Liver (tissue), 9 donors: ENCODE results near the gene KIF1A. TPM values are rescaled to one million over a fixed set of nuclear protein-coding genes. Genes with fewer than 3 reads are reported as not detected.

Experiments used
- DNase-seq: peaks from one replicate; pipeline ENCODE4 v3.0.0-alpha.2; 2017; ENCODE audit warnings: low spot score
- H3K27ac ChIP-seq, 2 donors: one replicate each; pipeline ENCODE4 v1.7.0; 2013; ENCODE audit warnings: inconsistent platforms in 2 of 2, low read length in 2 of 2, control low read depth in 1 of 2, low read depth in 1 of 2, mild to moderate bottlenecking in 1 of 2
- H3K27me3 ChIP-seq, 4 donors: one replicate each; pipeline versions ENCODE4 v1.6.1 to v1.7.0; 2013; ENCODE audit warnings: low read length in 3 of 4, inconsistent platforms in 1 of 4, mild to moderate bottlenecking in 1 of 4, moderate library complexity in 1 of 4; ENCODE audit not compliant: control insufficient read depth in 4 of 4, insufficient read depth in 4 of 4
- H3K36me3 ChIP-seq, 4 donors: one replicate each; pipeline versions ENCODE4 v1.6.1 to v1.7.0; 2013; ENCODE audit warnings: low read length in 3 of 4, mild to moderate bottlenecking in 3 of 4, low read depth in 1 of 4, moderate library complexity in 1 of 4; ENCODE audit not compliant: control insufficient read depth in 4 of 4, insufficient read depth in 3 of 4
- H3K4me1 ChIP-seq, 4 donors: one replicate each; pipeline versions ENCODE4 v1.6.1 to v1.7.0; 2013; ENCODE audit warnings: low read length in 3 of 4, mild to moderate bottlenecking in 3 of 4, moderate library complexity in 1 of 4; ENCODE audit not compliant: control insufficient read depth in 4 of 4, insufficient read depth in 4 of 4
- H3K4me3 ChIP-seq, 3 donors: one replicate each; pipeline versions ENCODE4 v1.6.1 to v1.7.0; 2013; ENCODE audit warnings: low read length in 3 of 3, control low read depth in 1 of 3, low read depth in 1 of 3, mild to moderate bottlenecking in 1 of 3
- H3K9ac ChIP-seq, 2 donors: one replicate each; pipeline ENCODE4 v1.7.0; 2013; ENCODE audit warnings: low read length in 2 of 2, mild to moderate bottlenecking in 2 of 2, moderate library complexity in 2 of 2, control low read depth in 1 of 2, low read depth in 1 of 2
- H3K9me3 ChIP-seq, 4 donors: one replicate each; pipeline versions ENCODE4 v1.6.1 to v1.7.0; 2013; ENCODE audit warnings: low read length in 3 of 4; ENCODE audit not compliant: control insufficient read depth in 4 of 4
- ATF3 ChIP-seq: IDR thresholded peaks from 2 replicates; pipeline ENCODE4 v1.6.1; 2016; ENCODE audit warnings: antibody characterized with exemption
- CTCF ChIP-seq: fragments of 150-350 bp; IDR thresholded peaks from 2 replicates; pipeline ENCODE4 v1.5.1; 2017; ENCODE audit warnings: improper control_type of control experiment, low read depth, low read length; ENCODE audit not compliant: missing input control
- EGR1 ChIP-seq, 2 donors: IDR thresholded peaks; 2 replicates each; pipeline ENCODE4 v1.6.1; 2016 to 2018; ENCODE audit warnings: antibody characterized with exemption in 2 of 2, low read depth in 2 of 2
- FOXA1 ChIP-seq: IDR thresholded peaks from 2 replicates; pipeline ENCODE4 v1.6.1; 2016; ENCODE audit warnings: antibody characterized with exemption
- FOXA2 ChIP-seq: IDR thresholded peaks from 2 replicates; pipeline ENCODE4 v1.6.1; 2016; ENCODE audit warnings: antibody characterized with exemption
- GABPA ChIP-seq, 2 donors: IDR thresholded peaks in 1 of 2; conservative IDR thresholded peaks in 1 of 2; 2 replicates each; pipeline ENCODE4 v1.6.1; 2016; ENCODE audit warnings: antibody characterized with exemption in 2 of 2, mild to moderate bottlenecking in 1 of 2, moderate library complexity in 1 of 2
- HNF4A ChIP-seq, 2 donors: conservative IDR thresholded peaks; 2 replicates each; pipeline ENCODE4 v1.6.1; 2016; ENCODE audit warnings: antibody characterized with exemption in 2 of 2, mild to moderate bottlenecking in 2 of 2
- HNF4G ChIP-seq: IDR thresholded peaks from 2 replicates; pipeline ENCODE4 v1.6.1; 2016; ENCODE audit warnings: antibody characterized with exemption
- JUND ChIP-seq, 2 donors: IDR thresholded peaks; 2 replicates each; pipeline ENCODE4 v1.6.1; 2016; ENCODE audit warnings: antibody characterized with exemption in 2 of 2
- NR2F2 ChIP-seq: IDR thresholded peaks from 2 replicates; pipeline ENCODE4 v1.6.1; 2016; ENCODE audit warnings: antibody characterized with exemption
- RAD21 ChIP-seq, 2 donors: IDR thresholded peaks; 2 replicates each; pipeline ENCODE4 v1.6.1; 2016; ENCODE audit warnings: antibody characterized with exemption in 2 of 2, mild to moderate bottlenecking in 2 of 2
- REST ChIP-seq: IDR thresholded peaks from 2 replicates; pipeline ENCODE4 v1.6.1; 2016; ENCODE audit warnings: antibody characterized with exemption, mild to moderate bottlenecking
- RXRA ChIP-seq, 2 donors: IDR thresholded peaks; 2 replicates each; pipeline ENCODE4 v1.6.1; 2017 to 2018; ENCODE audit warnings: antibody characterized with exemption in 2 of 2, mild to moderate bottlenecking in 1 of 2
- SP1 ChIP-seq: IDR thresholded peaks from 2 replicates; pipeline ENCODE4 v1.6.1; 2018; ENCODE audit warnings: antibody characterized with exemption, mild to moderate bottlenecking
- TAF1 ChIP-seq: conservative IDR thresholded peaks from 2 replicates; pipeline ENCODE4 v1.6.1; 2016; ENCODE audit warnings: antibody characterized with exemption, mild to moderate bottlenecking
- YY1 ChIP-seq: IDR thresholded peaks from 2 replicates; pipeline ENCODE4 v1.6.1; 2016; ENCODE audit warnings: antibody characterized with exemption, mild to moderate bottlenecking
- WGBS: extraction: QIAGEN DNeasy Blood & Tissue Kit; methylation state at CpG from one replicate; pipeline ENCODE4 v1.1.7; 2013; 5-methylcytosine and 5-hydroxymethylcytosine counted together
- polyA plus RNA-seq, 2 donors: library from polyadenylated mRNA; stranded (reverse) in 1 of 2; unstranded in 1 of 2; fragments of 200-250 nt in 1 of 2; fragments of >200 nt in 1 of 2; fragmentation: Nextera tagmentation in 1 of 2; extraction: Ambion mirVana in 1 of 2; gene quantifications; one replicate each; pipeline versions ENCODE4 v1.2.1 to v1.2.3, GENCODE V29; 2013 to 2015
- total RNA-seq, 2 donors: library from RNA; depleted of rRNA; stranded (reverse); fragments of >200 nt; gene quantifications; one replicate each; pipeline ENCODE4 v1.2.3, GENCODE V29; 2014
- TF ChIP-seq, protein P1 (sequence below): IDR thresholded peaks from 2 replicates; pipeline ENCODE4 v1.6.1; 2016; ENCODE audit warnings: antibody characterized with exemption
- TF ChIP-seq, protein P2 (sequence below): IDR thresholded peaks from 2 replicates; pipeline ENCODE4 v1.6.1; 2016; ENCODE audit warnings: antibody characterized with exemption
- donor health status: healthy.
- donor health status: healthy.
- donor health status: healthy.
- donor health status: healthy.
- donor health status: healthy.

Gene KIF1A
- total and polyA plus RNA-seq, 4 donors, result 0.03 to 0.21 (median 0.11) TPM

GRCh38 chr2:240816584-240817495, 3.2 kb downstream of the KIF1A start:
- Histone ChIP-seq H3K9ac (no peak overlapping the region), H3K27ac (no peak overlapping the region), H3K27me3 (peaks cover 0 to 14% (median 1%) of the 10 kb centered on the region in 4 donors), H3K36me3 (no peaks in the 10 kb centered on the region), H3K4me3 (no peak overlapping the region), H3K9me3 (no peaks in the 10 kb centered on the region), H3K4me1 (peaks cover 3 to 19% (median 11%) of the 10 kb centered on the region in 4 donors)
- no peak for TF ChIP-seq RAD21 (IDR thresholded peaks at IDR 0.05)
- no peak for TF ChIP-seq GABPA (IDR thresholded peaks at IDR 0.05 in 1 of 2, conservative IDR thresholded peaks at IDR 0.05 in 1 of 2)
- no peak for TF ChIP-seq TAF1
- TF ChIP-seq JUND (IDR thresholded peaks at IDR 0.05), result no peak
- no peak for TF ChIP-seq RXRA (IDR thresholded peaks at IDR 0.05)
- TF ChIP-seq FOXA2, result no peak
- TF ChIP-seq HNF4G, result no peak
- TF ChIP-seq EGR1 (IDR thresholded peaks at IDR 0.05; ENCODE audit: low read depth in 2 of 2), result no peak
- DNase-seq, result no peak
- WGBS, result 88% methylated on average over 12 of the region's 12 CpGs

GRCh38 chr2:240815761-240816583, 4.0 kb downstream of the KIF1A start:
- Histone ChIP-seq H3K4me1 (peaks cover 3 to 17% (median 9%) of the 10 kb centered on the region in 4 donors), H3K9ac (no peak overlapping the region), H3K9me3 (no peaks in the 10 kb centered on the region), H3K4me3 (no peak overlapping the region), H3K27me3 (peaks cover 0 to 14% (median under 1%) of the 10 kb centered on the region in 4 donors), H3K36me3 (no peaks in the 10 kb centered on the region), H3K27ac (no peak overlapping the region)
- WGBS, result 91% methylated on average over 9 of the region's 9 CpGs
- no peak for DNase-seq
- no peak for TF ChIP-seq RXRA (IDR thresholded peaks at IDR 0.05)
- no peak for TF ChIP-seq HNF4G
- no peak for TF ChIP-seq ATF3
- TF ChIP-seq NR2F2, result no peak
- TF ChIP-seq RAD21 (IDR thresholded peaks at IDR 0.05), result no peak
- TF ChIP-seq SP1, result no peak
- TF ChIP-seq FOXA2, result no peak
- TF ChIP-seq, protein P1, sequence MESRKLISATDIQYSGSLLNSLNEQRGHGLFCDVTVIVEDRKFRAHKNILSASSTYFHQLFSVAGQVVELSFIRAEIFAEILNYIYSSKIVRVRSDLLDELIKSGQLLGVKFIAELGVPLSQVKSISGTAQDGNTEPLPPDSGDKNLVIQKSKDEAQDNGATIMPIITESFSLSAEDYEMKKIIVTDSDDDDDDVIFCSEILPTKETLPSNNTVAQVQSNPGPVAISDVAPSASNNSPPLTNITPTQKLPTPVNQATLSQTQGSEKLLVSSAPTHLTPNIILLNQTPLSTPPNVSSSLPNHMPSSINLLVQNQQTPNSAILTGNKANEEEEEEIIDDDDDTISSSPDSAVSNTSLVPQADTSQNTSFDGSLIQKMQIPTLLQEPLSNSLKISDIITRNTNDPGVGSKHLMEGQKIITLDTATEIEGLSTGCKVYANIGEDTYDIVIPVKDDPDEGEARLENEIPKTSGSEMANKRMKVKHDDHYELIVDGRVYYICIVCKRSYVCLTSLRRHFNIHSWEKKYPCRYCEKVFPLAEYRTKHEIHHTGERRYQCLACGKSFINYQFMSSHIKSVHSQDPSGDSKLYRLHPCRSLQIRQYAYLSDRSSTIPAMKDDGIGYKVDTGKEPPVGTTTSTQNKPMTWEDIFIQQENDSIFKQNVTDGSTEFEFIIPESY, result no peak
- no peak for TF ChIP-seq FOXA1
- no peak for TF ChIP-seq TAF1
- TF ChIP-seq JUND (IDR thresholded peaks at IDR 0.05), result no peak
- TF ChIP-seq, protein P2, sequence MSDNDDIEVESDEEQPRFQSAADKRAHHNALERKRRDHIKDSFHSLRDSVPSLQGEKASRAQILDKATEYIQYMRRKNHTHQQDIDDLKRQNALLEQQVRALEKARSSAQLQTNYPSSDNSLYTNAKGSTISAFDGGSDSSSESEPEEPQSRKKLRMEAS, result no peak
- TF ChIP-seq HNF4A (conservative IDR thresholded peaks at IDR 0.05), result no peak
- no peak for TF ChIP-seq YY1
- no peak for TF ChIP-seq EGR1 (IDR thresholded peaks at IDR 0.05; ENCODE audit: low read depth in 2 of 2)
- TF ChIP-seq GABPA (IDR thresholded peaks at IDR 0.05 in 1 of 2, conservative IDR thresholded peaks at IDR 0.05 in 1 of 2), result no peak
- no peak for TF ChIP-seq CTCF
- no peak for TF ChIP-seq REST
